PC-9 (cell line): ENCODE measurements around the gene SGIP1. TPM values are rescaled to one million over a fixed set of nuclear protein-coding genes. Genes with fewer than 3 reads are reported as not detected.

ENCODE experiments used
- BruUV-seq: library from RNA; stranded (reverse); fragments of 400-500 nt; replicated peaks from 2 replicates; lab custom pipeline; 2021; lab: Mats Ljungman, UMichigan
- CTCF ChIA-PET: fragments of 300-600 bp; sonication (Branson Sonifier 250); formaldehyde crosslinking; loops from one replicate; lab custom pipeline; 2022; ENCODE audit warnings: antibody characterized with exemption; lab: Charles Lee
- POLR2A ChIA-PET: fragments of 300-600 bp; sonication (Branson Sonifier 250); formaldehyde crosslinking; loops from one replicate; lab custom pipeline; 2022; ENCODE audit warnings: antibody characterized with exemption; ENCODE audit not compliant: unreplicated experiment; lab: Charles Lee
- DNase-seq, 2 experiments: peaks; one replicate each; pipeline versions ENCODE4 v3.0.0 to v3.0.0-alpha.2; 2015 to 2022; ENCODE audit warnings: mixed read lengths in 1 of 2
- H2AFZ ChIP-seq: fragments of 200-600 bp; sonication (generic); 2 replicates; pipeline ENCODE4 v1.8.1; 2017; ENCODE audit warnings: antibody characterized with exemption
- H3F3A ChIP-seq: fragments of 200-600 bp; sonication (generic); 2 replicates; pipeline ENCODE4 v1.8.1; 2017; ENCODE audit warnings: antibody characterized with exemption, mild to moderate bottlenecking, low read depth; ENCODE audit not compliant: insufficient read depth
- H3K27ac ChIP-seq: fragments of 200-600 bp; sonication (generic); 2 replicates; pipeline ENCODE4 v1.6.1; 2016; ENCODE audit warnings: mixed run types
- H3K27me3 ChIP-seq: fragments of 200-600 bp; sonication (generic); 2 replicates; pipeline ENCODE4 v1.6.1; 2016; ENCODE audit warnings: low read depth, mixed run types; ENCODE audit not compliant: insufficient read depth
- H3K36me3 ChIP-seq: fragments of 200-600 bp; sonication (generic); 2 replicates; pipeline ENCODE4 v1.6.1; 2016; ENCODE audit warnings: low read depth, mixed run types
- H3K4me1 ChIP-seq: fragments of 200-600 bp; sonication (generic); replicated peaks from 2 replicates; pipeline ENCODE4 v1.6.1; 2016; ENCODE audit warnings: mixed run types; ENCODE audit not compliant: insufficient read depth
- H3K4me2 ChIP-seq: fragments of 200-600 bp; sonication (generic); 2 replicates; pipeline ENCODE4 v1.6.1; 2017; ENCODE audit warnings: mixed run types
- H3K4me3 ChIP-seq: fragments of 200-600 bp; sonication (generic); 2 replicates; pipeline ENCODE4 v1.6.1; 2016; ENCODE audit warnings: mixed run types
- H3K79me2 ChIP-seq: fragments of 200-600 bp; sonication (generic); 2 replicates; pipeline ENCODE4 v1.6.1; 2017; ENCODE audit warnings: low read depth, mixed run types
- H3K9me2 ChIP-seq: fragments of 200-600 bp; sonication (generic); 2 replicates; pipeline ENCODE4 v1.8.1; 2017; ENCODE audit warnings: mild to moderate bottlenecking; ENCODE audit not compliant: insufficient read depth
- H3K9me3 ChIP-seq: fragments of 200-600 bp; sonication (generic); 2 replicates; pipeline ENCODE4 v1.8.1; 2016; ENCODE audit warnings: low read depth; ENCODE audit not compliant: insufficient read depth
- H4K20me1 ChIP-seq: fragments of 200-600 bp; sonication (generic); 2 replicates; pipeline ENCODE4 v1.8.1; 2017; ENCODE audit not compliant: insufficient read depth
- EZH2 ChIP-seq: fragments of 200-600 bp; sonication (generic); IDR thresholded peaks from 2 replicates; pipeline ENCODE4 v1.8.0; 2017; ENCODE audit warnings: antibody characterized with exemption, low read depth
- intact Hi-C: fragments of 100-400 bp; cut with micrococcal nuclease; formaldehyde crosslinking; loops from one replicate; pipeline ENCODE4 v1.10.0; 2022; ENCODE audit not compliant: unreplicated experiment
- total RNA-seq: library from RNA; stranded (reverse); gene quantifications from 2 replicates; pipeline ENCODE4 v1.2.3, GENCODE V29; 2021
- TF ChIP-seq, protein P1 (sequence below): fragments of 200-600 bp; sonication (generic); conservative IDR thresholded peaks from 2 replicates; pipeline ENCODE4 v1.6.1; 2017; ENCODE audit warnings: mixed run types, antibody characterized with exemption, mild to moderate bottlenecking, moderate library complexity

The SGIP1 gene
- total RNA-seq, 1 experiment from 2014 or later: not detected

DNA sequence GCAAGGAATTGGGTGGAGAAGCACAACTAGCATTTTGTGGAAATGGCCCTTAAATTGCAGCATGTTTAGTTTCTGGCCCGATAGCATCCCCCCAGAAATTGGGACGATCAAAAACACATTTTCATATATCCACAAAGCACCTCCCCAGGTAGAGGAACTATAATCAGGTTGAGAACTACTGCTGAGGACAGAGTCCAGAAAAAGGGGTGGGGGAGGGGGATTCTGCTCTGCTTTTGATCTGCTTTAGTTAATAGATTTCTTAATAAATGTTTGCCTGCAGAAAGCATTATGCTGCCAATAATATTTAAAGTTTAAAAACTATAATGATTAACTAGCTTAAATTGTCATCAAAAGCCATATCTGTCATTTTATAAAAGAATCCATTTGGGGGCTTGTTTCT lies 203.9 kb downstream of the SGIP1 start:
- Histone ChIP-seq H3K4me1 (peaks cover 13% of the 10 kb centered on the region; the same call in 1 of the 2 replicates), H3K27me3 (no peaks in the 10 kb centered on the region), H2AFZ (no peak overlapping the region), H3K27ac (no peak overlapping the region), H3K4me3 (no peak overlapping the region), H4K20me1 (no peaks in the 10 kb centered on the region), H3K4me2 (no peak overlapping the region), H3F3A (no peaks in the 10 kb centered on the region), H3K36me3 (no peaks in the 10 kb centered on the region), H3K9me3 (no peaks in the 10 kb centered on the region), H3K79me2 (no peaks in the 10 kb centered on the region), H3K9me2 (no peaks in the 10 kb centered on the region)
- intact Hi-C loops: no loop called here
- no peak for TF ChIP-seq EZH2
- TF ChIP-seq, protein P1, sequence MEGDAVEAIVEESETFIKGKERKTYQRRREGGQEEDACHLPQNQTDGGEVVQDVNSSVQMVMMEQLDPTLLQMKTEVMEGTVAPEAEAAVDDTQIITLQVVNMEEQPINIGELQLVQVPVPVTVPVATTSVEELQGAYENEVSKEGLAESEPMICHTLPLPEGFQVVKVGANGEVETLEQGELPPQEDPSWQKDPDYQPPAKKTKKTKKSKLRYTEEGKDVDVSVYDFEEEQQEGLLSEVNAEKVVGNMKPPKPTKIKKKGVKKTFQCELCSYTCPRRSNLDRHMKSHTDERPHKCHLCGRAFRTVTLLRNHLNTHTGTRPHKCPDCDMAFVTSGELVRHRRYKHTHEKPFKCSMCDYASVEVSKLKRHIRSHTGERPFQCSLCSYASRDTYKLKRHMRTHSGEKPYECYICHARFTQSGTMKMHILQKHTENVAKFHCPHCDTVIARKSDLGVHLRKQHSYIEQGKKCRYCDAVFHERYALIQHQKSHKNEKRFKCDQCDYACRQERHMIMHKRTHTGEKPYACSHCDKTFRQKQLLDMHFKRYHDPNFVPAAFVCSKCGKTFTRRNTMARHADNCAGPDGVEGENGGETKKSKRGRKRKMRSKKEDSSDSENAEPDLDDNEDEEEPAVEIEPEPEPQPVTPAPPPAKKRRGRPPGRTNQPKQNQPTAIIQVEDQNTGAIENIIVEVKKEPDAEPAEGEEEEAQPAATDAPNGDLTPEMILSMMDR: no peak
- BruUV-seq: no TSS peak
- POLR2A ChIA-PET: no interaction called here
- DNase-seq: no peak
- CTCF ChIA-PET: no interaction called here

DNA sequence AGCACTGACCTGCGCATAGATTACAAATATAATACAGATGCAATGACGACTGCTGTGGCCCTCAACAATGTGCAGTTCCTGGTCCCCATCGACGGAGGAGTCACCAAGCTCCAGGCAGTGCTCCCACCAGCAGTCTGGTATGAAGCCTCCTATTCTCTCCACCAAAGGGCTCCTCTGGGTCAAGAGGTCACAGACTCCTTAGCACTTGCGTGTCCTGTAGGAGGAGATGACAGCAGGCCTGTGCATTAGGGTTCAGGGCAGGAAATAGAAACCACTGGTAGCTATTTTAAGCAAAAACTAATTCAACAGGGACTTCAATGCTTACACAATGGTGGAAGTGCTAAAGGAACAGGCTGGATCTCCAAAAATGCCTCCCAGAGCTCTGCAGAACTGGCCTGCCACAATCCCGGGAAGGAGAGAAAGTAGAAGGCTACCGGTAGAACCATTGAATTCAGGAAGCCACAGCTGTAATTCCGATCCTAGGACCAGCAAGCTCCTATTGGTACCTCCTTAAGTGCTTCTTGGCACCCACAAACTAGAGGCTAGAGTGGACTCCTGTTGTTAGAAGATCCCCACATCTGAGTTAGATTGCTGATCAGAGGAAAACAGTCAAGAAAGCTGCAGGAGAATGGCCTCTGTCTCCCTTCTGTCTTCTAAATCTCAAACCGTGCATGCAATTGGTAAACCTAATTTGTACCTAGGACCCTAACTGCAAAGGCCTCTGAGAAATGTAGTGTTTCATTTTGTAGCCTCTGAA lies 205.6 kb downstream of the SGIP1 start:
- ChIA-PET CTCF (no interaction called here), POLR2A (no interaction called here)
- Histone ChIP-seq H3F3A (no peaks in the 10 kb centered on the region), H3K36me3 (no peaks in the 10 kb centered on the region), H3K4me2 (no peak overlapping the region), H2AFZ (no peak overlapping the region), H3K4me1 (no peaks in the 10 kb centered on the region), H3K79me2 (no peaks in the 10 kb centered on the region), H3K27me3 (no peaks in the 10 kb centered on the region), H3K27ac (no peak overlapping the region), H3K9me3 (no peaks in the 10 kb centered on the region), H4K20me1 (no peaks in the 10 kb centered on the region), H3K9me2 (no peaks in the 10 kb centered on the region), H3K4me3 (no peak overlapping the region)
- no peak for TF ChIP-seq EZH2
- TF ChIP-seq, protein P1: no peak
- no TSS peak for BruUV-seq
- no peak for DNase-seq
- intact Hi-C loops: no loop called here

GRCh38 chr1:66745451-66745850 lies 211.5 kb downstream of the SGIP1 start:
- ChIA-PET CTCF (no interaction called here), POLR2A (no interaction called here)
- no peaks in the 10 kb centered on the region for H4K20me1 ChIP-seq
- no peak for DNase-seq
- H3K9me3 ChIP-seq: no peaks in the 10 kb centered on the region
- TF ChIP-seq, protein P1: no peak
- no peak for TF ChIP-seq EZH2
- intact Hi-C loops: no loop called here
- no peaks in the 10 kb centered on the region for H3K36me3 ChIP-seq
- BruUV-seq: no TSS peak
- H3K4me1 ChIP-seq: no peaks in the 10 kb centered on the region
- no peak overlapping the region for H3K27ac ChIP-seq
- H3K4me3 ChIP-seq: no peak overlapping the region
- no peaks in the 10 kb centered on the region for H3K27me3 ChIP-seq
- no peak overlapping the region for H3K4me2 ChIP-seq
- H3F3A ChIP-seq: no peaks in the 10 kb centered on the region
- H3K9me2 ChIP-seq: no peaks in the 10 kb centered on the region
- no peaks in the 10 kb centered on the region for H3K79me2 ChIP-seq
- H2AFZ ChIP-seq: no peak overlapping the region
